Measurements from ENCODE around the gene MBTPS1. TPM values are rescaled to one million over a fixed set of nuclear protein-coding genes. Genes with fewer than 3 reads are reported as not detected.

The MBTPS1 gene
- total and polyA plus RNA-seq, 4 donors: 45.5 to 130 (median 68.0) TPM

DNA sequence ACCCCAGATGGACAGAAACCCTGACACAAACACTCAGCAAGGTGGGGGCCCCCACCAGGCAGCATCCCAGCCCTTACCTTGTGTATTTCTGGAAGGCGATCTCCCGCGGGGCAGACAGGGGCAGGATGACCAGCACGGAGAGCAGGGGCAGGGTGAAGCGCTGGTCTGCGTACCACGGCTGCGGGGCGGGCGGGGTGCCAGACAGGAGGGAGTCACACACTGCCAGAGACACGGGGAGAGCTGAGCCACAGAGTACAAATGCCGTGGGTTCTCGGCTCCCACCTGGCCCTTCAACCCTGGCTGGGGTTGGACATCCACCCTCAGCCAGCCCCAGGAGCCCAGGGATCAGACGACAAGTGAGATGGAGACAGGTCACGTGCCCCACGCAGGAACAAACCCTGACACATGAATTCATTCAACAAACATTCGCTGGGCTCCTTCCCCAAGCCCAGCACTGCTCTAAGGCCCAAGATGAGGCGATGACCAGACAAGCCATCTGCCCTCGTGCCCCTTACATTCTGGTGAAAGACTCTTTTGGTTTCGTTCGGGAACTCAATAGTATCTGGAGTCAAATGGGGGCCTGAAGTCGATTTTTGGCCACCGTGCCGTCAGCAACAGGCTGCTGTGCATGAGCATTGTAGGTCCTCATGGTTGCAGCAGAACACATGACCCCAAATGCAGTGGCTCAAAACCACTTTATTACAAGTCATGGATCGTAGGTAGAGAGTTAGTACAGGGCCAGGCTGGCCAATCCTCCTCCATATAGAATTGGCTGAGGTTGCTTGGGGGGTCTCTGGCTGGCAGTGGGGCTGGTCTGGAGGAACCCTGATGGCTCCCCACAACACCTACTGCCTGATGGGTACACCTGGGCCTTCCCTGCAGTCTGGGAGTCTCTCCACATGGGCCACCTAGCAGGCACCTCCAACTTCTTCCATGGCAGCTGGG lies 83.2 kb downstream of the MBTPS1 start:
- Histone ChIP-seq H3K36me3 (ENCODE audit: control insufficient read depth in 4 of 4, insufficient read depth in 4 of 4, low read length in 4 of 4) (no peaks in the 10 kb centered on the region), H3K4me1 (ENCODE audit: control insufficient read depth in 5 of 5, insufficient read depth in 5 of 5, low read length in 5 of 5) (no peaks in the 10 kb centered on the region), H3K27me3 (ENCODE audit: control insufficient read depth in 3 of 3, insufficient read depth in 3 of 3, low read length in 2 of 3) (no peaks in the 10 kb centered on the region), H3K9me3 (ENCODE audit: control insufficient read depth in 4 of 4, insufficient read depth in 3 of 4, low read length in 3 of 4) (peaks cover 0 to 7% (median 4%) of the 10 kb centered on the region in 4 donors), H3K27ac (ENCODE audit: low read depth in 1 of 2, low read length in 1 of 2) (no peak overlapping the region), H3K4me3 (no peak overlapping the region), H3K9ac (ENCODE audit: insufficient read depth in 1 of 2, low read length in 2 of 2) (no peak overlapping the region)
- ATAC-seq (ENCODE audit: insufficient read depth, low FRiP score): no peak
- TF ChIP-seq, protein P1, sequence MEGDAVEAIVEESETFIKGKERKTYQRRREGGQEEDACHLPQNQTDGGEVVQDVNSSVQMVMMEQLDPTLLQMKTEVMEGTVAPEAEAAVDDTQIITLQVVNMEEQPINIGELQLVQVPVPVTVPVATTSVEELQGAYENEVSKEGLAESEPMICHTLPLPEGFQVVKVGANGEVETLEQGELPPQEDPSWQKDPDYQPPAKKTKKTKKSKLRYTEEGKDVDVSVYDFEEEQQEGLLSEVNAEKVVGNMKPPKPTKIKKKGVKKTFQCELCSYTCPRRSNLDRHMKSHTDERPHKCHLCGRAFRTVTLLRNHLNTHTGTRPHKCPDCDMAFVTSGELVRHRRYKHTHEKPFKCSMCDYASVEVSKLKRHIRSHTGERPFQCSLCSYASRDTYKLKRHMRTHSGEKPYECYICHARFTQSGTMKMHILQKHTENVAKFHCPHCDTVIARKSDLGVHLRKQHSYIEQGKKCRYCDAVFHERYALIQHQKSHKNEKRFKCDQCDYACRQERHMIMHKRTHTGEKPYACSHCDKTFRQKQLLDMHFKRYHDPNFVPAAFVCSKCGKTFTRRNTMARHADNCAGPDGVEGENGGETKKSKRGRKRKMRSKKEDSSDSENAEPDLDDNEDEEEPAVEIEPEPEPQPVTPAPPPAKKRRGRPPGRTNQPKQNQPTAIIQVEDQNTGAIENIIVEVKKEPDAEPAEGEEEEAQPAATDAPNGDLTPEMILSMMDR (IDR thresholded peaks at IDR 0.05; ENCODE audit: control extremely low read depth, extremely low read depth): no peak
- DNase-seq: no peak
- 85 to 89% methylated on average over 24 to 25 of the region's 25 CpGs for WGBS, 2 donors

DNA sequence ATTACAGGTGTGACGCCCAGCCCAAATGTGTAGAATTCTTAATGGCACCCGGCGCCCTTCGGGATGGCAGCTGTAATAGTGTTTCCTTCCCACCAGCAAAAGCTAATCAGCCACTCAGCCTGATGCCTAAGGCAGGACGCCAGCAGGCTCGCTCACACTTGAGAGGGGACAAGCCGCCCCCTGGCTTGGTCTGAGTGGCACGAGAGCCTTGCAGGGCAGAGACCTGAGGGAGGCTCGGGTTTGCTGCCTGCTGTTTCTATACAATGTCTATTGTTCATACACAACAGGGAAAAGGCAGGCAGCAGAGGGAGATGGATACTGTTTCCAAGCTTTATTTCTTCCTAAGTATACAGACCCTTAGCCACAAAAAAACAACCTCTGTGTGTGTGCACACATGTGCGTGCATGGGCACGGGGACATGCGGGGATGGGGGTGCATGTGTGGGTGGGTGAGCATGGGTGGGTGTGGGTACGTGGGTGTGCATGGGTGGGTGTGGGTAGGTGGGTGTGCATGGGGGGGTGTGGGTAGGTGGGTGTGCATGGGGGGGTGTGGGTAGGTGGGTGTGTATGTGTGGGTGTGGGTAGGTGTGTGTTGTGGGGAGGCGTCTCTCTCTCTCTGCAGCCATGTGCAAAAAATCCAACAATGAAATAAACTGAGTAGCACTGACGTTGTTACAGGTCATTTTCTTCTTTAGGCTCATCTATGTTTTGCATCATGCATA lies 84.1 kb downstream of the MBTPS1 start:
- TF ChIP-seq, protein P1 (IDR thresholded peaks at IDR 0.05; ENCODE audit: control extremely low read depth, extremely low read depth): no peak
- peaks cover 0 to 8% (median 4%) of the 10 kb centered on the region in 4 donors for H3K9me3 ChIP-seq (ENCODE audit: control insufficient read depth in 4 of 4, insufficient read depth in 3 of 4, low read length in 3 of 4)
- peaks cover 0 to under 1% (median 0%) of the 10 kb centered on the region in 5 donors for H3K4me1 ChIP-seq (ENCODE audit: control insufficient read depth in 5 of 5, insufficient read depth in 5 of 5, low read length in 5 of 5)
- no peaks in the 10 kb centered on the region for H3K36me3 ChIP-seq (ENCODE audit: control insufficient read depth in 4 of 4, insufficient read depth in 4 of 4, low read length in 4 of 4)
- WGBS, 2 donors: 62 to 73% methylated on average over 15 of the region's 15 CpGs
- no peak for ATAC-seq (ENCODE audit: insufficient read depth, low FRiP score)
- no peak overlapping the region for H3K9ac ChIP-seq (ENCODE audit: insufficient read depth in 1 of 2, low read length in 2 of 2)
- no peaks in the 10 kb centered on the region for H3K27me3 ChIP-seq (ENCODE audit: control insufficient read depth in 3 of 3, insufficient read depth in 3 of 3, low read length in 2 of 3)
- no peak overlapping the region for H3K4me3 ChIP-seq
- peak in 1 of 3 donors; percentile 38 for DNase-seq
- no peak overlapping the region for H3K27ac ChIP-seq (ENCODE audit: low read depth in 1 of 2, low read length in 1 of 2)

DNA sequence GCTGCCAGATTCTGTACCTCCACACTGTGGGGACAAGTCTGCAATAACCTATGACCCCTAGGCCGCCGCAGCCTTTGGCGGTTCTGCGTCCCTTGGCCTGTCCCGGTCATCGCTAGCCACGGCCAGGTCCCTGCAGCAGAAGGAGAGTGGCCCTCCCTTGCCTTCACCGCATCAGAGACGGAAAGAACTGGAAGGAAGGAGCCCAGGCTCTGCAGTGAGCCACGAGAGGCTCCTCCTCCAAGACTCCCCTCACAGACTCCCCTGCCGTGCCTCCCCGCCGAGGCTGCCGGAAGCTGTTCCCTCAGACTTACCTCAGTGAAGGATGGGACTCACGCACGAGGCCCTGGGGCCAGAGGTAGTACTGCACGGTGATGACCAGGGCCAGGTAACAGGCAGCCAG lies 85.2 kb downstream of the MBTPS1 start:
- Histone ChIP-seq H3K27me3 (ENCODE audit: control insufficient read depth in 3 of 3, insufficient read depth in 3 of 3, low read length in 2 of 3) (no peaks in the 10 kb centered on the region), H3K9ac (ENCODE audit: insufficient read depth in 1 of 2, low read length in 2 of 2) (no peak overlapping the region), H3K4me3 (no peak overlapping the region), H3K9me3 (ENCODE audit: control insufficient read depth in 4 of 4, insufficient read depth in 3 of 4, low read length in 3 of 4) (peaks cover 0 to 8% (median 4%) of the 10 kb centered on the region in 4 donors), H3K27ac (ENCODE audit: low read depth in 1 of 2, low read length in 1 of 2) (no peak overlapping the region), H3K36me3 (ENCODE audit: control insufficient read depth in 4 of 4, insufficient read depth in 4 of 4, low read length in 4 of 4) (no peaks in the 10 kb centered on the region), H3K4me1 (ENCODE audit: control insufficient read depth in 5 of 5, insufficient read depth in 5 of 5, low read length in 5 of 5) (peaks cover 0 to 3% (median 0%) of the 10 kb centered on the region in 5 donors)
- WGBS, 2 donors: 80 to 83% methylated on average over 17 of the region's 17 CpGs
- ATAC-seq (ENCODE audit: insufficient read depth, low FRiP score) (no peak), DNase-seq (no peak)
- TF ChIP-seq, protein P1 (IDR thresholded peaks at IDR 0.05; ENCODE audit: control extremely low read depth, extremely low read depth): no peak

Measured in lung (tissue), 12 donors.